ENCODE data around the gene NKX6-2.

- TF ChIP-seq CTCF (IDR thresholded peaks at IDR 0.05), result no peak
- no peak for TF ChIP-seq POLR2A (IDR thresholded peaks at IDR 0.05)
Observed at GRCh38 chr10:132742837-132743194, 43.1 kb downstream of the NKX6-2 start.
